HepG2 (cell line): ENCODE measurements around the gene KISS1R. TPM values are rescaled to one million over a fixed set of nuclear protein-coding genes. Genes with fewer than 3 reads are reported as not detected.

Source experiments
- AGO2 ChIP-seq: fragments of 200-400 bp; formaldehyde crosslinking; optimal IDR thresholded peaks from 2 replicates; pipeline ENCODE3; 2017; ENCODE audit warnings: mild to moderate bottlenecking, low read depth, low read length, moderate library complexity
- ASH2L ChIP-seq: fragments of 300-600, 200-600 bp; sonication (generic); IDR thresholded peaks from 2 replicates; pipeline ENCODE4 v1.7.0; 2017; ENCODE audit warnings: low read depth, mild to moderate bottlenecking, moderate library complexity, mixed read lengths, low read length; ENCODE audit not compliant: insufficient read length
- BCL6 ChIP-seq: IDR thresholded peaks from 2 replicates; pipeline ENCODE4 v1.6.1; 2016; ENCODE audit warnings: missing genetic modification reagents, missing compliant biosample characterization
- BHLHE40 ChIP-seq: IDR thresholded peaks from 2 replicates; pipeline ENCODE4 v1.6.1; 2011; ENCODE audit warnings: low read length, improper control_type of control experiment
- CBFB ChIP-seq: sonication (generic); formaldehyde crosslinking; IDR thresholded peaks from 2 replicates; pipeline ENCODE4 v1.4.0; 2020; ENCODE audit warnings: missing genetic modification reagents
- CBX5 ChIP-seq: sonication (generic); formaldehyde crosslinking; IDR thresholded peaks from 2 replicates; pipeline ENCODE4 v1.4.0; 2020; ENCODE audit warnings: missing genetic modification reagents, borderline replicate concordance
- CREM ChIP-seq, 2 experiments: sonication (generic) in 1 of 2; formaldehyde crosslinking in 1 of 2; IDR thresholded peaks; 2 replicates each; pipeline versions ENCODE4 v1.4.0 to v1.6.1; 2016 to 2020; ENCODE audit warnings: antibody characterized with exemption in 1 of 2, mild to moderate bottlenecking in 1 of 2, missing genetic modification reagents in 1 of 2
- GPN1 ChIP-seq: sonication (generic); formaldehyde crosslinking; IDR thresholded peaks from 2 replicates; pipeline ENCODE4 v1.5.1; 2020; ENCODE audit warnings: missing genetic modification reagents, borderline replicate concordance
- HNRNPUL1 ChIP-seq: fragments of 200-400 bp; formaldehyde crosslinking; IDR thresholded peaks from 2 replicates; pipeline ENCODE4 v1.6.1; 2017; ENCODE audit warnings: low read depth, mild to moderate bottlenecking, low read length, moderate library complexity
- KLF11 ChIP-seq: IDR thresholded peaks from 2 replicates; pipeline ENCODE4 v1.6.1; 2016; ENCODE audit warnings: missing compliant biosample characterization
- MAFK ChIP-seq, 2 experiments: IDR thresholded peaks in 1 of 2; conservative IDR thresholded peaks in 1 of 2; 2 replicates each; pipeline ENCODE4 v1.6.1; 2011; ENCODE audit warnings: improper control_type of control experiment in 2 of 2, low read length in 2 of 2
- NFE2 ChIP-seq: sonication (generic); formaldehyde crosslinking; IDR thresholded peaks from 2 replicates; pipeline ENCODE4 v1.4.0; 2020; ENCODE audit warnings: missing genetic modification reagents
- PCBP2 ChIP-seq: fragments of 200-400 bp; formaldehyde crosslinking; optimal IDR thresholded peaks from 2 replicates; pipeline ENCODE3; 2018; ENCODE audit warnings: low read length, low read depth; ENCODE audit not compliant: poor library complexity, severe bottlenecking
- SOX13 ChIP-seq, 3 experiments: fragments of 450-650 bp in 1 of 3; sonication (generic) in 1 of 3; formaldehyde crosslinking in 1 of 3; IDR thresholded peaks in 2 of 3; conservative IDR thresholded peaks in 1 of 3; 2 replicates each; pipeline versions ENCODE4 v1.5.0 to v1.6.1; 2016 to 2020; ENCODE audit warnings: antibody characterized with exemption in 1 of 3, mild to moderate bottlenecking in 1 of 3, missing compliant biosample characterization in 1 of 3, missing genetic modification reagents in 1 of 3, moderate library complexity in 1 of 3
- ZBTB21 ChIP-seq: sonication (generic); formaldehyde crosslinking; IDR thresholded peaks from 2 replicates; pipeline ENCODE4 v1.4.0; 2020; ENCODE audit warnings: missing genetic modification reagents
- ZNF256 ChIP-seq: sonication (generic); formaldehyde crosslinking; conservative IDR thresholded peaks from 2 replicates; pipeline ENCODE4 v1.4.0; 2020; ENCODE audit warnings: missing genetic modification reagents
- ZNF614 ChIP-seq: IDR thresholded peaks from 2 replicates; pipeline ENCODE4 v1.6.1; 2018; ENCODE audit warnings: missing biosample characterization, missing genetic modification reagents, inconsistent platforms, borderline replicate concordance
- ZNF709 ChIP-seq: sonication (generic); formaldehyde crosslinking; IDR thresholded peaks from 2 replicates; pipeline ENCODE4 v1.5.0; 2020; ENCODE audit warnings: mild to moderate bottlenecking, missing genetic modification reagents
- ZSCAN25 ChIP-seq: sonication (generic); formaldehyde crosslinking; IDR thresholded peaks from 2 replicates; pipeline ENCODE4 v1.8.0; 2022; ENCODE audit warnings: mild to moderate bottlenecking, missing genetic modification reagents
- polyA plus RNA-seq, 8 experiments: library from polyadenylated mRNA; depleted of rRNA in 3 of 8; stranded (reverse) in 7 of 8; unstranded in 1 of 8; fragments of >200 nt; fragmentation: Illumina TruSeq in 4 of 8; extraction: Trizol in 4 of 8; gene quantifications; 2 replicates each; pipeline versions ENCODE4 v1.2.1 to v1.2.3, GENCODE V29; 2011 to 2016; ENCODE audit warnings: low read depth in 4 of 8, missing spikeins in 1 of 8, mixed read lengths in 1 of 8; ENCODE audit not compliant: insufficient read depth in 1 of 8
- total RNA-seq, 5 experiments: library from RNA; depleted of rRNA; stranded (reverse); fragments of >200 nt; fragmentation: Illumina TruSeq; extraction: Trizol; gene quantifications; 2 replicates each; pipeline ENCODE4 v1.2.3, GENCODE V29; 2016; ENCODE audit warnings: low read depth in 1 of 5
- TF ChIP-seq, protein P1 (sequence below): sonication (generic); formaldehyde crosslinking; IDR thresholded peaks from 2 replicates; pipeline ENCODE4 v1.4.0; 2020; ENCODE audit warnings: missing genetic modification reagents, borderline replicate concordance
- TF ChIP-seq, protein P2 (sequence below): sonication (generic); formaldehyde crosslinking; IDR thresholded peaks from 2 replicates; pipeline ENCODE4 v1.4.0; 2020; ENCODE audit warnings: missing genetic modification reagents

Gene KISS1R
- total and polyA plus RNA-seq, 2 of the 13 experiments (the other 11 are each of a cell fraction or from before 2014, with no cell fraction given), result 1.1 to 10.2 TPM

DNA sequence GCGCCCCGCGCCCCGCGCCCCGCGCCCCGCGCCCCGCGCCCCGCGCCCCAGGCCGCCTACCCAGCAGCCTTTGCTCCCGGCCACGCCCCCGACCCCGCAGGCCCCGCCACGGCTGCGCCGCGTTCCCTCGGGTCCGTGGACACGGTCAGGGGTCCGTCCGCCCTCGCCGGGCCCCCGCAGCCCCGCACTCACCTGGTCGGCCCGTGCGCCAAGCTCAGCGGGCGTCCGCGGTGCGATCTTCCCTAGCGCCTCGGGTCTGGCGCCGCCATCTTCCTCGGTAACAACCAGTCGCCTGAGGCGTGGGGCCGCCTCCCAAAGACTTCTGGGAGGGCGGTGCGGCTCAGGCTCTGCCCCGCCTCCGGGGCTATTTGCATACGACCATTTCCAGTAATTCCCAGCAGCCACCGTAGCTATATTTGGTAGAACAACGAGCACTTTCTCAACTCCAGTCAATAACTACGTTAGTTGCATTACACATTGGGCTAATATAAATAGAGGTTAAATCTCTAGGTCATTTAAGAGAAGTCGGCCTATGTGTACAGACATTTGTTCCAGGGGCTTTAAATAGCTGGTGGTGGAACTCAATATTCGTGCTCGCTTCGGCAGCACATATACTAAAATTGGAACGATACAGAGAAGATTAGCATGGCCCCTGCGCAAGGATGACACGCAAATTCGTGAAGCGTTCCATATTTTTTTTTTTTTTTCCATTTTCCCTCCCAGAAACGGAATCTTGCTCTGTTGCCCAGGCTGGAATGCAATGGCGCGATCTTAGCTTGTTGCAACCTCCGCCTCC lies 24.0 kb upstream of the KISS1R start, which contains the start of the genes MED16 and RNU6-9 (continued):
- TF ChIP-seq SOX13 (IDR thresholded peaks at IDR 0.05) (no peak), SOX13 (CRISPR knock-in tag; conservative IDR thresholded peaks at IDR 0.05 in 1 of 2, IDR thresholded peaks at IDR 0.05 in 1 of 2) (no peak), CREM (IDR thresholded peaks at IDR 0.05) (peak; percentile 66), CREM (CRISPR knock-in tag; IDR thresholded peaks at IDR 0.05) (no peak), ZBTB21 (CRISPR knock-in tag) (no peak), CBFB (CRISPR knock-in tag) (no peak), NFE2 (CRISPR knock-in tag) (no peak), MAFK (conservative IDR thresholded peaks at IDR 0.05 in 1 of 2, IDR thresholded peaks at IDR 0.05 in 1 of 2; ENCODE audit: low read length in 2 of 2) (no peak), KLF11 (CRISPR knock-in tag) (no peak), PCBP2 (no peak), BHLHE40 (no peak), ZSCAN25 (CRISPR knock-in tag) (no peak), ASH2L (peak; percentile 82), ZNF256 (CRISPR knock-in tag) (no peak), ZNF614 (CRISPR knock-in tag) (no peak), AGO2 (no peak), GPN1 (CRISPR knock-in tag) (no peak), BCL6 (CRISPR knock-in tag) (peak; percentile 37; the same call in 1 of the 2 replicates), CBX5 (no peak), ZNF709 (CRISPR knock-in tag) (no peak), HNRNPUL1 (no peak)
- TF ChIP-seq, protein P1, sequence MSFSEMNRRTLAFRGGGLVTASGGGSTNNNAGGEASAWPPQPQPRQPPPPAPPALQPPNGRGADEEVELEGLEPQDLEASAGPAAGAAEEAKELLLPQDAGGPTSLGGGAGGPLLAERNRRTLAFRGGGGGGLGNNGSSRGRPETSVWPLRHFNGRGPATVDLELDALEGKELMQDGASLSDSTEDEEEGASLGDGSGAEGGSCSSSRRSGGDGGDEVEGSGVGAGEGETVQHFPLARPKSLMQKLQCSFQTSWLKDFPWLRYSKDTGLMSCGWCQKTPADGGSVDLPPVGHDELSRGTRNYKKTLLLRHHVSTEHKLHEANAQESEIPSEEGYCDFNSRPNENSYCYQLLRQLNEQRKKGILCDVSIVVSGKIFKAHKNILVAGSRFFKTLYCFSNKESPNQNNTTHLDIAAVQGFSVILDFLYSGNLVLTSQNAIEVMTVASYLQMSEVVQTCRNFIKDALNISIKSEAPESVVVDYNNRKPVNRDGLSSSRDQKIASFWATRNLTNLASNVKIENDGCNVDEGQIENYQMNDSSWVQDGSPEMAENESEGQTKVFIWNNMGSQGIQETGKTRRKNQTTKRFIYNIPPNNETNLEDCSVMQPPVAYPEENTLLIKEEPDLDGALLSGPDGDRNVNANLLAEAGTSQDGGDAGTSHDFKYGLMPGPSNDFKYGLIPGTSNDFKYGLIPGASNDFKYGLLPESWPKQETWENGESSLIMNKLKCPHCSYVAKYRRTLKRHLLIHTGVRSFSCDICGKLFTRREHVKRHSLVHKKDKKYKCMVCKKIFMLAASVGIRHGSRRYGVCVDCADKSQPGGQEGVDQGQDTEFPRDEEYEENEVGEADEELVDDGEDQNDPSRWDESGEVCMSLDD, result no peak
- TF ChIP-seq, protein P2, sequence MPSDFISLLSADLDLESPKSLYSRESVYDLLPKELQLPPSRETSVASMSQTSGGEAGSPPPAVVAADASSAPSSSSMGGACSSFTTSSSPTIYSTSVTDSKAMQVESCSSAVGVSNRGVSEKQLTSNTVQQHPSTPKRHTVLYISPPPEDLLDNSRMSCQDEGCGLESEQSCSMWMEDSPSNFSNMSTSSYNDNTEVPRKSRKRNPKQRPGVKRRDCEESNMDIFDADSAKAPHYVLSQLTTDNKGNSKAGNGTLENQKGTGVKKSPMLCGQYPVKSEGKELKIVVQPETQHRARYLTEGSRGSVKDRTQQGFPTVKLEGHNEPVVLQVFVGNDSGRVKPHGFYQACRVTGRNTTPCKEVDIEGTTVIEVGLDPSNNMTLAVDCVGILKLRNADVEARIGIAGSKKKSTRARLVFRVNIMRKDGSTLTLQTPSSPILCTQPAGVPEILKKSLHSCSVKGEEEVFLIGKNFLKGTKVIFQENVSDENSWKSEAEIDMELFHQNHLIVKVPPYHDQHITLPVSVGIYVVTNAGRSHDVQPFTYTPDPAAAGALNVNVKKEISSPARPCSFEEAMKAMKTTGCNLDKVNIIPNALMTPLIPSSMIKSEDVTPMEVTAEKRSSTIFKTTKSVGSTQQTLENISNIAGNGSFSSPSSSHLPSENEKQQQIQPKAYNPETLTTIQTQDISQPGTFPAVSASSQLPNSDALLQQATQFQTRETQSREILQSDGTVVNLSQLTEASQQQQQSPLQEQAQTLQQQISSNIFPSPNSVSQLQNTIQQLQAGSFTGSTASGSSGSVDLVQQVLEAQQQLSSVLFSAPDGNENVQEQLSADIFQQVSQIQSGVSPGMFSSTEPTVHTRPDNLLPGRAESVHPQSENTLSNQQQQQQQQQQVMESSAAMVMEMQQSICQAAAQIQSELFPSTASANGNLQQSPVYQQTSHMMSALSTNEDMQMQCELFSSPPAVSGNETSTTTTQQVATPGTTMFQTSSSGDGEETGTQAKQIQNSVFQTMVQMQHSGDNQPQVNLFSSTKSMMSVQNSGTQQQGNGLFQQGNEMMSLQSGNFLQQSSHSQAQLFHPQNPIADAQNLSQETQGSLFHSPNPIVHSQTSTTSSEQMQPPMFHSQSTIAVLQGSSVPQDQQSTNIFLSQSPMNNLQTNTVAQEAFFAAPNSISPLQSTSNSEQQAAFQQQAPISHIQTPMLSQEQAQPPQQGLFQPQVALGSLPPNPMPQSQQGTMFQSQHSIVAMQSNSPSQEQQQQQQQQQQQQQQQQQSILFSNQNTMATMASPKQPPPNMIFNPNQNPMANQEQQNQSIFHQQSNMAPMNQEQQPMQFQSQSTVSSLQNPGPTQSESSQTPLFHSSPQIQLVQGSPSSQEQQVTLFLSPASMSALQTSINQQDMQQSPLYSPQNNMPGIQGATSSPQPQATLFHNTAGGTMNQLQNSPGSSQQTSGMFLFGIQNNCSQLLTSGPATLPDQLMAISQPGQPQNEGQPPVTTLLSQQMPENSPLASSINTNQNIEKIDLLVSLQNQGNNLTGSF (CRISPR knock-in tag), result no peak
